Fibroblast of the aortic adventitia (primary cell): ENCODE measurements around the gene SEMA3B. TPM values are rescaled to one million over a fixed set of nuclear protein-coding genes. Genes with fewer than 3 reads are reported as not detected.

Source experiments
- DNase-seq: peaks from one replicate; pipeline ENCODE4 v3.0.0-alpha.2; 2010; ENCODE audit warnings: low read depth
- H3K4me3 ChIP-seq: 2 replicates; pipeline ENCODE4 v1.5.1; 2011; ENCODE audit warnings: low read depth, mild to moderate bottlenecking, control low read depth, low read length, moderate library complexity
- total RNA-seq: library from RNA; depleted of rRNA; stranded (reverse); fragments of >200 nt; gene quantifications from 2 replicates; pipeline ENCODE4 v1.2.3, GENCODE V29; 2012; ENCODE audit warnings: low replicate concordance
- TF ChIP-seq, protein P1 (sequence below): IDR thresholded peaks from 2 replicates; pipeline ENCODE4 v1.5.1; 2011; ENCODE audit warnings: mild to moderate bottlenecking, low read length, control low read depth, inconsistent platforms; ENCODE audit not compliant: insufficient read depth

The SEMA3B gene
- total RNA-seq, 1 donor: 9.7 TPM

GRCh38 chr3:50266836-50267235, 2.1 kb upstream of the SEMA3B start:
- DNase-seq: no peak
- peak overlapping the region; percentile 61 for H3K4me3 ChIP-seq
- TF ChIP-seq, protein P1, sequence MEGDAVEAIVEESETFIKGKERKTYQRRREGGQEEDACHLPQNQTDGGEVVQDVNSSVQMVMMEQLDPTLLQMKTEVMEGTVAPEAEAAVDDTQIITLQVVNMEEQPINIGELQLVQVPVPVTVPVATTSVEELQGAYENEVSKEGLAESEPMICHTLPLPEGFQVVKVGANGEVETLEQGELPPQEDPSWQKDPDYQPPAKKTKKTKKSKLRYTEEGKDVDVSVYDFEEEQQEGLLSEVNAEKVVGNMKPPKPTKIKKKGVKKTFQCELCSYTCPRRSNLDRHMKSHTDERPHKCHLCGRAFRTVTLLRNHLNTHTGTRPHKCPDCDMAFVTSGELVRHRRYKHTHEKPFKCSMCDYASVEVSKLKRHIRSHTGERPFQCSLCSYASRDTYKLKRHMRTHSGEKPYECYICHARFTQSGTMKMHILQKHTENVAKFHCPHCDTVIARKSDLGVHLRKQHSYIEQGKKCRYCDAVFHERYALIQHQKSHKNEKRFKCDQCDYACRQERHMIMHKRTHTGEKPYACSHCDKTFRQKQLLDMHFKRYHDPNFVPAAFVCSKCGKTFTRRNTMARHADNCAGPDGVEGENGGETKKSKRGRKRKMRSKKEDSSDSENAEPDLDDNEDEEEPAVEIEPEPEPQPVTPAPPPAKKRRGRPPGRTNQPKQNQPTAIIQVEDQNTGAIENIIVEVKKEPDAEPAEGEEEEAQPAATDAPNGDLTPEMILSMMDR: no peak

DNA sequence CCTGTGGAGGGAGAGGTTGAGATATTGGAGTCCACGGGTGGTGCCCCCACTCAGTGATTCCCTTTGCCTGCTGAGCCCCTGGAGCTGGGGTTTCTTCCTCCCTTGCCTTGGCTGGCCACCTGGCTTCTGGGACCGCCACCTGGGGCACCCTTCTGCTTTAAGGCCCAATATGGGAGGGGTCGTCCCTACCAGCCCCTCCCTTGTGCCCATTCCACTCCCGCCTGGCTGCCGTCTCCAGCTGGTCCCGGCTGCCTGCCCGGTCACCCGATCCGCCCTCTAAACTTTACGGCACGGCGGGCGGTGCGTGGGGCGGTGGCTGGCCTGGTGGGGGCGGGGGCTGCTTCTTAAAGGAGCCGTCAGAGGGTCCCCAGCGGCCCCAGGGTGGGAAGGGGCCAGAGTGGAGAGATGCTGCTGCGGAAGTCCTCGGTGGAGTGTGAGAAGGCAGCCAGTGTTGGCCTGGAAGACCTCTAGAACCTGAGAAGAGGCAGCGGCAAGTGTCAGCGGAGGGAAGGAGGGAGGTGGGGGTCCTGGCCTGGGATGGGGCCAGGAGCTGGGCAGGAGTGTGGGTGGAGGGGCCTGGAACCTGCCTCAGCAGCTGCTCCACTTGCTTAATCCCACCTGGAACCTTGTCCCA, 1.6 kb upstream of the SEMA3B start:
- H3K4me3 ChIP-seq: peak overlapping the region; percentile 61
- no peak for DNase-seq
- TF ChIP-seq, protein P1: no peak

DNA sequence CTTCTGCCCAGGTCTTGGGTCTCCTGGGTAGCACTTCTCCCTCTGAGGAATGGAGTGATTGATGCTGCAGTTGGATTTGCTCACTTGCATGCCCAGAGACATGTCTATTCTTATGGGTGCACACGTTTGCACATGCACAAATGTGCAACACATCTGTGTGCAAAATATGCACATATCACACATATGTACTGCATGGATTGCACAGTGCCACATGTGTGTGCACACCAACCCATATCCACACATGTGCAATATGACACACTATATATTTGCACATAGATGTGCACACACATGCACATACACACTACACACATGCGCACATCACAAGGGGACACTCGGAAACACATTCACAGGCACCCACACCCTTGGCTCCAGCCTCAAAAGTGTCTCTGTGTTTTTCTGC, 671 bp upstream of the SEMA3B start:
- TF ChIP-seq, protein P1: no peak
- H3K4me3 ChIP-seq: peak overlapping the region; percentile 58
- no peak for DNase-seq

DNA sequence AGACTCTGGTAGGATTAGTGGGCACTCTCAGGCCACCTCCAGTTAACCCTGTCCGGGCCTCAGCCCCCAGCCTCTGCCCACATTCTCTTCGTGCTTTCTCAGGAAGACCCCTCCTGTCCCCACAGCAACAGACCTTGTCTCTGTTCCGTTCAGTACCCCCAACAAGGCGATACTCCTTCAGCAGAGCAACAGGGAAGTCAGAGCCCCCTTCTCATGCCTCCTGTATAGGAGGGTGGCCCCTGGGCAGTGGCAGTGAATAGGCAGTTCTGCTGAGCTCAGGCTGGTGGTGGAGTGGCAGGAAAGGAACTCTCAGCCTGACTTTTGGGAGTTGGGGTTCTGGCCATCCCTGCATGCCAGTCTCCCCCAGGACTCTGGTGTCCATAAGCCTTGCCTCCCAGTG, 513 bp downstream of the SEMA3B start:
- TF ChIP-seq, protein P1: no peak
- DNase-seq: no peak
- H3K4me3 ChIP-seq: peak overlapping the region; percentile 48

- peak; percentile 45 for DNase-seq
- TF ChIP-seq, protein P1: no peak
- peak overlapping the region; percentile 48 for H3K4me3 ChIP-seq
Observed at GRCh38 chr3:50269977-50270413, 1.0 kb downstream of the SEMA3B start.

DNA sequence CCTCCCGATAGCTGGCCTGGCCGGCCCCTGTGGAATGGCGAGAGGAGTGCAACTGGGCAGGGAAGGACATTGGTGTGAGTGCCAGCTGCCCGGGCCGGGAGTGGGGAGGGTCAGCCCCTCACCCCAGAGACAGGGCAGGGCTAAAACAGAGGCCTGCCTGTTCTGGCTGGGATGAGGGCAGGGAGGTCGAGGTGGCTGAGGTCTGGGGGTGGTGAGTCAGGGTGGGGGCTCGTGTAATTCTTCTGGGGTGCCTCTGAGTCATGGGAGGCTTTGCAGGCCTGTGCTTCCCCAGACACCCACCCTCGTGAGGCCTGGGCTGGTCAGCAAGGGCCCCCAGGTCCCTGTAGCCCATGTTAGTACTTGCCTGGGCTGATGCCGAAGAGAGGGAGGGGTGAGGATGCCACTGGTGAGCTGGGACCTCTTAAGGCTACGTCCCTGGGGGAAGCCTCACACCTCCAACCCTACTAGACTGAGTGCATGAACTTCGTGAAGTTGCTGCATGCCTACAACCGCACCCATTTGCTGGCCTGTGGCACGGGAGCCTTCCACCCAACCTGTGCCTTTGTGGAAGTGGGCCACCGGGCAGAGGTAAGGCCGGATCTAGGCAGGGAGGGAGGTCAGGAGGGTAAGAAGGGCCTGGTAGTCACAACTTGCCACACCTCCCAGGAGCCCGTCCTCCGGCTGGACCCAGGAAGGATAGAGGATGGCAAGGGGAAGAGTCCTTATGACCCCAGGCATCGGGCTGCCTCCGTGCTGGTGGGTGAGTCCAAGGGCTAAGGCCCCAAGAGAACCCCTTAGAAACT, 1.7 kb downstream of the SEMA3B start:
- no peak overlapping the region for H3K4me3 ChIP-seq
- DNase-seq: no peak
- TF ChIP-seq, protein P1: no peak
